ENCODE measurements around the gene SMS. TPM values are rescaled to one million over a fixed set of nuclear protein-coding genes. Genes with fewer than 3 reads are reported as not detected.

SMS gene
- total and polyA plus RNA-seq, 4 donors: 47.5 to 55.9 (median 52.3) TPM

DNA sequence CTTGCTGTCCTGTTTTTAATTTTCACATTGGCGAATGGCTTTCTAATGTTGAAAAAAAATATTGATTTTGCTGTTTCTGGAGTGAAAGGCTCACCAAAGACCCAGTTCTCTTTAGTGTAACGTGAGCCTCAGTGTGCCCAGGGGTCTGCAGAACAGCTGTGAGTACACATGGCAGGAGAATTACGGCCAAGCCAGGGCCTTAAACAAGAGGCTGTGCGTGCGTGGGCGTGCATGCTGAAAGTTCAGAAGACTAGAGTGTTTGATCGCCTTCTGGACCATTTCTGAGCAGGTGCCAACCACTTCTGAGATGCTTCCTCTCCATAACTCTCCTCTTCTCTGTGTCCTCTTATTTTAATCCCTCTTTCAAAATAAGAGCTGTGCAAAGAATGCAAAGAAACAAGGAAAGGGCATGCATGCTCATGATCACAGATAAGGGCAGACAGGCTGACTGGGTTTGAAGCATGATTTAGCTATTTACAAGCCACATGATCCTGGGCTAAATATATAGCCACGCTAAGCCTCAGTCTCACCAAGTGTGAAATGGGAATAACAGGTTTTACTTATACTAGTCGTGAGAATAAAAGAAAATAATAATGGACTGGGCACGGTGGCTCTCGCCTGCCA, 101.5 kb downstream of the SMS start:
- TF ChIP-seq, protein P1, sequence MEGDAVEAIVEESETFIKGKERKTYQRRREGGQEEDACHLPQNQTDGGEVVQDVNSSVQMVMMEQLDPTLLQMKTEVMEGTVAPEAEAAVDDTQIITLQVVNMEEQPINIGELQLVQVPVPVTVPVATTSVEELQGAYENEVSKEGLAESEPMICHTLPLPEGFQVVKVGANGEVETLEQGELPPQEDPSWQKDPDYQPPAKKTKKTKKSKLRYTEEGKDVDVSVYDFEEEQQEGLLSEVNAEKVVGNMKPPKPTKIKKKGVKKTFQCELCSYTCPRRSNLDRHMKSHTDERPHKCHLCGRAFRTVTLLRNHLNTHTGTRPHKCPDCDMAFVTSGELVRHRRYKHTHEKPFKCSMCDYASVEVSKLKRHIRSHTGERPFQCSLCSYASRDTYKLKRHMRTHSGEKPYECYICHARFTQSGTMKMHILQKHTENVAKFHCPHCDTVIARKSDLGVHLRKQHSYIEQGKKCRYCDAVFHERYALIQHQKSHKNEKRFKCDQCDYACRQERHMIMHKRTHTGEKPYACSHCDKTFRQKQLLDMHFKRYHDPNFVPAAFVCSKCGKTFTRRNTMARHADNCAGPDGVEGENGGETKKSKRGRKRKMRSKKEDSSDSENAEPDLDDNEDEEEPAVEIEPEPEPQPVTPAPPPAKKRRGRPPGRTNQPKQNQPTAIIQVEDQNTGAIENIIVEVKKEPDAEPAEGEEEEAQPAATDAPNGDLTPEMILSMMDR (IDR thresholded peaks at IDR 0.05; ENCODE audit: control extremely low read depth, extremely low read depth): no peak
- Histone ChIP-seq H3K9me3 (ENCODE audit: control insufficient read depth in 4 of 4, insufficient read depth in 3 of 4, low read length in 3 of 4) (no peaks in the 10 kb centered on the region), H3K4me3 (no peak overlapping the region), H3K36me3 (ENCODE audit: control insufficient read depth in 4 of 4, insufficient read depth in 4 of 4, low read length in 4 of 4) (no peaks in the 10 kb centered on the region), H3K27ac (ENCODE audit: low read depth in 1 of 2, low read length in 1 of 2) (no peak overlapping the region), H3K9ac (ENCODE audit: insufficient read depth in 1 of 2, low read length in 2 of 2) (no peak overlapping the region), H3K27me3 (ENCODE audit: control insufficient read depth in 3 of 3, insufficient read depth in 3 of 3, low read length in 2 of 3) (peaks cover 2 to 7% (median 3%) of the 10 kb centered on the region in 3 donors), H3K4me1 (ENCODE audit: control insufficient read depth in 5 of 5, insufficient read depth in 5 of 5, low read length in 5 of 5) (peaks cover 0 to 7% (median 0%) of the 10 kb centered on the region in 5 donors)
- 73 to 85% methylated on average over 11 of the region's 11 CpGs for WGBS, 2 donors
- ATAC-seq (ENCODE audit: insufficient read depth, low FRiP score) (no peak), DNase-seq (no peak)

- peaks cover 0 to 9% (median 3%) of the 10 kb centered on the region in 3 donors for H3K27me3 ChIP-seq (ENCODE audit: control insufficient read depth in 3 of 3, insufficient read depth in 3 of 3, low read length in 2 of 3)
- no peak for ATAC-seq (ENCODE audit: insufficient read depth, low FRiP score)
- no peaks in the 10 kb centered on the region for H3K36me3 ChIP-seq (ENCODE audit: control insufficient read depth in 4 of 4, insufficient read depth in 4 of 4, low read length in 4 of 4)
- H3K4me3 ChIP-seq: no peak overlapping the region
- 45 to 75% methylated on average over 4 of the region's 4 CpGs for WGBS, 2 donors
- no peak for DNase-seq
- TF ChIP-seq, protein P1 (IDR thresholded peaks at IDR 0.05; ENCODE audit: control extremely low read depth, extremely low read depth): no peak
- peaks cover 0 to 10% (median 0%) of the 10 kb centered on the region in 5 donors for H3K4me1 ChIP-seq (ENCODE audit: control insufficient read depth in 5 of 5, insufficient read depth in 5 of 5, low read length in 5 of 5)
- H3K9me3 ChIP-seq (ENCODE audit: control insufficient read depth in 4 of 4, insufficient read depth in 3 of 4, low read length in 3 of 4): no peaks in the 10 kb centered on the region
- H3K27ac ChIP-seq (ENCODE audit: low read depth in 1 of 2, low read length in 1 of 2): no peak overlapping the region
- H3K9ac ChIP-seq (ENCODE audit: insufficient read depth in 1 of 2, low read length in 2 of 2): no peak overlapping the region
Observed at GRCh38 chrX:22043872-22044271, 103.4 kb downstream of the SMS start.

Other genes with a start within 250 kb of the SMS start
- 1 to 10 TPM in 1 of 2 donors, not detected in 1; 2.3 TPM for gene SMPX, start 182.6 kb upstream of the SMS start, total RNA-seq
- gene SMPX, start 182.6 kb upstream of the SMS start, polyA plus RNA-seq: under 1 TPM in 1 of 2 donors, not detected in 1; 0.08 TPM
- 10 to 100 TPM; 13.7 to 21.7 TPM for gene MBTPS2, start 101.1 kb upstream of the SMS start, total RNA-seq
- gene MBTPS2, start 101.1 kb upstream of the SMS start, polyA plus RNA-seq: 1 to 10 TPM; 2.0 to 7.1 TPM
- 1 to 10 TPM; 2.0 to 4.1 TPM for gene YY2, start 84.7 kb upstream of the SMS start, total RNA-seq
- under 1 TPM; 0.77 to 0.91 TPM for gene YY2, start 84.7 kb upstream of the SMS start, polyA plus RNA-seq
- 10 to 100 TPM in 1 of 2 donors, 1 to 10 TPM in 1; 3.6 to 15.4 TPM for gene PHEX, start 91.6 kb downstream of the SMS start, total RNA-seq
- 1 to 10 TPM in 1 of 2 donors, under 1 TPM in 1; 0.59 to 4.0 TPM for gene PHEX, start 91.6 kb downstream of the SMS start, polyA plus RNA-seq

Measured in lung (tissue), 12 donors.